Coronary artery (tissue), 2 donors: Measurements from ENCODE around the gene ANGPT4.

Experiments used
- DNase-seq: peaks from one replicate; pipeline ENCODE4 v3.0.0-alpha.2; 2017; ENCODE audit warnings: low spot score
- H3K27ac ChIP-seq, 2 donors: fragments of 200-600 bp; sonication (generic); one replicate each; pipeline ENCODE4 v1.5.1; 2016 to 2019
- H3K4me3 ChIP-seq: fragments of 200-600 bp; sonication (generic); 2 replicates; pipeline ENCODE4 v1.5.1; 2016; ENCODE audit warnings: mild to moderate bottlenecking, moderate library complexity
- TF ChIP-seq, protein P1 (sequence below): fragments of 200-600 bp; sonication (generic); IDR thresholded peaks from one replicate; pipeline ENCODE4 v1.5.1; 2019; ENCODE audit warnings: antibody characterized with exemption

ANGPT4 gene

DNA sequence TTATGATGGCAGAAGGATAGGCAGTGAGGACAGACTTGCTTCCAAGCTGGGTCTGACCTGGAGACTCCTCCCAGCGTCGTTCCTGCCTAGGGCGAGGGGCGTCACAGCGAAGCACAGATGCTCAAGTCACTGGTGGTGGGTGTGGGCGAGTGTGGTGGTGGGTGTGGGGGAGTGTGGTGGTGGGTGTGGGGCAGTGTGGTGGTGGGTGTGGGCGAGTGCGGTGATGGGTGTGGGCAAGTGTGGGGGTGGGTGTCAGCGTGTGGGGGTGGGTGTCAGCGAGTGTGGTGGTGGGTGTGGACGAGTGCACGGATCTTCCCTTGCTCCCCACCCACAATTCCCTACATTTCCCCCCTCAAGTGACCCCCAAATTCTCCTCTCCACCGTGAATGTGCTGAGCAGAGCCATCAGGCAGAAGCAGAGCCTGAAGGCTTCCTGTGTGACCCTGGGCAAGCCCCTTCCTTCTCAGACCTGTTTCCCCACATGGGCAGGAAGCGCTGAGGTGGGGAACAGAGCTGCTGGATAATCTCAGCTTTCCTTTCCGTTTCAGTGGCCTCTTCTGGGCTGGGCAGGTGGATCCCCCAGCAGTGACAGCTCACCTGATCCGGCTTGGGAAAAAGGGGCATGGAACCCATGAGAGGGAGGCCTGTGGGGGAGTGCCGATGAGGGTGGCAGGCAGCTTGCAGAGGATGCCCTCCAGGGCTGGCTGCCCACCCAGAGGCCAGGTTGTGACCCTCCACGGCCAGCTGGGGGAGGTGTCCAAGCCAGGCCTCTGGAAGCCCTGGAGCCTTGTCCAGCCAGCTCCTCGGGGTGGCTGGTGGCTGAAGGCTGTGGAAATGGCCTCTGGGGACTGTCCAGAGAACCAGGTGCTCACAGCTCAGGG is 43.0 kb upstream of the ANGPT4 start:
- H3K4me3 ChIP-seq = no peak overlapping the region
- no peak for DNase-seq
- TF ChIP-seq, protein P1, sequence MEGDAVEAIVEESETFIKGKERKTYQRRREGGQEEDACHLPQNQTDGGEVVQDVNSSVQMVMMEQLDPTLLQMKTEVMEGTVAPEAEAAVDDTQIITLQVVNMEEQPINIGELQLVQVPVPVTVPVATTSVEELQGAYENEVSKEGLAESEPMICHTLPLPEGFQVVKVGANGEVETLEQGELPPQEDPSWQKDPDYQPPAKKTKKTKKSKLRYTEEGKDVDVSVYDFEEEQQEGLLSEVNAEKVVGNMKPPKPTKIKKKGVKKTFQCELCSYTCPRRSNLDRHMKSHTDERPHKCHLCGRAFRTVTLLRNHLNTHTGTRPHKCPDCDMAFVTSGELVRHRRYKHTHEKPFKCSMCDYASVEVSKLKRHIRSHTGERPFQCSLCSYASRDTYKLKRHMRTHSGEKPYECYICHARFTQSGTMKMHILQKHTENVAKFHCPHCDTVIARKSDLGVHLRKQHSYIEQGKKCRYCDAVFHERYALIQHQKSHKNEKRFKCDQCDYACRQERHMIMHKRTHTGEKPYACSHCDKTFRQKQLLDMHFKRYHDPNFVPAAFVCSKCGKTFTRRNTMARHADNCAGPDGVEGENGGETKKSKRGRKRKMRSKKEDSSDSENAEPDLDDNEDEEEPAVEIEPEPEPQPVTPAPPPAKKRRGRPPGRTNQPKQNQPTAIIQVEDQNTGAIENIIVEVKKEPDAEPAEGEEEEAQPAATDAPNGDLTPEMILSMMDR = no peak
- H3K27ac ChIP-seq = no peak overlapping the region

DNA sequence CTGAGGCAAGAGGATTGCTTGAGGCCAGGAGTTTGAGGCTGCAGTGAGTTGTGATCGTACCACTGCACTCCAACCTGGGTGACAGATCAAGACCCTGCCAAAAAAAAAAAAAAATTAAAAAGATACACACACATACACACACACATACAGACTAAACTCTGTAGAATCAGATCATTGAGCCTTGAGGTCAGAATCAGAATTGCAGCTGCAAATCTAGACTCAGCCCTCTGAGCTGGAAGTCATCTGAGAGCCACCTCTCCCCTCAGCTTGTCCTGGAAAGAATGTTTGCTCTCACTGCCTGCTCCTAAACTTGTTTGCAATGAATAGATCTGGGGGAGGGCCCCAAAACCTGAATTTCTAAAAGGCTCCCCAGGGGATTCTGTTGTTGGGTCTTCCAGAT is 41.4 kb upstream of the ANGPT4 start:
- Histone ChIP-seq H3K27ac (no peak overlapping the region), H3K4me3 (no peak overlapping the region)
- TF ChIP-seq, protein P1 = no peak
- DNase-seq = no peak

DNA sequence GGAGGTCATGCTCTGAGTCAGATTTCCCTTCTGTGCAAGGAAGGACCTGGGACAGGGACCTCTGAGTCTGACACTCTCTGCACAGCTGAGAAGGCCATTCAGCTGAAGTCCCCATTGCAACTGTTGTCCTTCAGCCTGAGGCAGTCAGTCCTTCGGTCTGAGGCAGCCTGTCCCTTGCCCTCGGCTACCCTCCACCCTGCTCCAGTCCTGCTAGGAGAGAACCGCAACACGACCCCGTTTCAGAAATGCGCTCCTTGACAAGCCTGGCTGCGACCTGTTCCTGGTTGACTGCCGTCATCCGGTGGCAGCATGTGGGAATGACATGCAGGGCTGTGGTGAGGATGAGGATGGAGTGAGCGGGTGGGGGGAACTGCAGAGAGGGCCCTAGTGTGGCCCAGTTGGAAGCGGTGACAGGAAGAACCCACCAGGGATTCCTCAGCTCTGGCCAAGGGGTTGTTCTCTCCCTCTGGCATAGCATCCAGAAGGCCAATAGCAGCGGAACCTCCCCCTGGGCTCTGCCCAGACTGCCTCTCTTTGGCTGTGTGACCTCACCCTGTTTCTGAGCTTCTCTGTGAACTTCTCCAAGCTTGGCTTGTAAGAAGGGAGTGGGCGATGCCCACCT is 40.3 kb upstream of the ANGPT4 start:
- TF ChIP-seq, protein P1 = peak; percentile 94
- Histone ChIP-seq H3K27ac (no peak overlapping the region), H3K4me3 (no peak overlapping the region)
- peak; percentile 80 for DNase-seq

DNA sequence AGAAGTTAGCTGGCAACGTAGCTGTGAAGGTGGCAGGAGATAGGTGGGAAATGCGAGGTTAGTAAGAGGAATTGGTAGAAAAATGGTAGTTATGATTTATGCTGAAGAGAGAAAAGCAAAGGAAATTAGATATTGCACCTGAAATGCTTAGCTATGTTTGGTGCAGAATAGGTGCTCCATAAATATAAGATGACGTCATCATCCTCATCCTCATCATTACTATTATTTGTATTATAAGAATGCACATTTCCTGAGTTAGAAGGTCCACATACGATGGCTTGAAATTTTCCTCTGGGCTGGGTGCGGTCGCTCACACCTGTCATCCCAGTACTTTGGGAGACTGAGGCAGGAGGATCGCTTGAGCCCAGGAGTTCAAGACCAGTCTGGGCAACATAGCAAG is 39.5 kb upstream of the ANGPT4 start:
- DNase-seq = no peak

DNA sequence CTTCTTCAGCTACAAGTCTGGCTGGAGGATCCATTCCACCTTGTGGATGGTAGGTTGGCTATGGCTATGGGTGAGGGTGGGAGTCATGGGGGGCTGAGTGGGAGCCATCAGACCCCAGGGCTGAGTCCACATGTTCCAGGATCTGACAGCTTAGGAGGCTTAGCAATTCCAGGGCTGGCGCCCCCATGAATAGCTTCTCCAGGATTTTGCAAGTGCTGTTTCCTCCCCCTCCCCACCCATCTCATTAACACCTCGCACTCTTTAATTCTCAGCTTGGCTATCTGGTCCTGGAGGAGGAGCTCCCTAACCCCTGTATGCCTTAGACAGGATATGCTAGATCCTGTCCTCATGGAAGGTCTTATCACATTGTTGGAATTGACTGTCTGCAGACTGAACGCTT is 39.0 kb upstream of the ANGPT4 start:
- no peak overlapping the region for H3K4me3 ChIP-seq
- TF ChIP-seq, protein P1 = no peak
- no peak for DNase-seq
- H3K27ac ChIP-seq = no peak overlapping the region

More for the DNA sequence above, 39.5 kb upstream of the ANGPT4 start:
- Histone ChIP-seq H3K4me3 (no peak overlapping the region), H3K27ac (no peak overlapping the region)
- TF ChIP-seq, protein P1 = no peak

DNA sequence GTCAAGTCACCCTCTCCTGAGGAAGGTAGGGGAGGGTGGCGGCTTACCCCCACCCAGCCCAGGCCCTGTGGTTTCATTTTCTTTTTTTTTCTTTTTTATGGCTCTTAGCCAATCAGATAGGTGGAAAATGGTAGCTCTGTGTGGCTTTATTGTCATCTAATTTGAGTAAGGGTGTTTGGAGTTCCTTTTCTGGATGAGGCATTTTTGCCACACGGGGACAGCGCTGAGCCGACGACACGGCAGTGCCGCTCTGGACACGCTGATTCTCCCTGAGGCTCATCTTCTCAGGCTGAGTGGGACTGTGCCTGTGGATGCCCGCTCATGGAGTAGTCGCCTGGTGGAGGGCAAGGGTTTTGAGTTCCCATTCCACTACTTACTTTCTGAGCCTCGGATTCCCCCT is 37.6 kb upstream of the ANGPT4 start:
- TF ChIP-seq, protein P1 = no peak
- H3K27ac ChIP-seq = no peak overlapping the region
- no peak overlapping the region for H3K4me3 ChIP-seq
- no peak for DNase-seq
